ENCODE data around the gene GPR39. TPM values are rescaled to one million over a fixed set of nuclear protein-coding genes. Genes with fewer than 3 reads are reported as not detected.

The GPR39 gene
- total RNA-seq, 2 experiments from 2014 or later: 0.13 TPM; not detected in 1

- Histone ChIP-seq H4K20me1 (ENCODE audit: insufficient read depth, low read length) (no peaks in the 10 kb centered on the region), H2AFZ (ENCODE audit: low read length) (no peak overlapping the region), H3K4me1 (ENCODE audit: insufficient read depth, low read length, poor library complexity, severe bottlenecking) (no peaks in the 10 kb centered on the region), H3K9me2 (ENCODE audit: insufficient read depth, low read length) (no peaks in the 10 kb centered on the region), H3K4me3 (ENCODE audit: low read depth, low read length, poor library complexity, severe bottlenecking) (no peak overlapping the region), H3K27ac (ENCODE audit: low read depth, low read length, poor library complexity, severe bottlenecking) (no peak overlapping the region), H3K4me2 (ENCODE audit: low read length) (no peak overlapping the region), H3K79me2 (ENCODE audit: insufficient read depth, low read depth, low read length) (no peaks in the 10 kb centered on the region), H3K9me3 (ENCODE audit: low read length) (no peaks in the 10 kb centered on the region), H3K36me3 (ENCODE audit: insufficient read depth, low read length) (no peaks in the 10 kb centered on the region)
- ChIA-PET POLR2A (no interaction called here), CTCF (ENCODE audit: unreplicated experiment) (no interaction called here)
- DNase-seq (ENCODE audit: low spot score): no peak
- BruUV-seq (replicated peaks): no TSS peak
- intact Hi-C loops (cut with micrococcal nuclease; ENCODE audit: unreplicated experiment): no loop called here
- TF ChIP-seq CTCF (conservative IDR thresholded peaks at IDR 0.05; ENCODE audit: low read length): no peak
- TF ChIP-seq EZH2phosphoT487 (IDR thresholded peaks at IDR 0.05; ENCODE audit: borderline replicate concordance, low read depth, low read length): no peak
Observed at GRCh38 chr2:132482821-132483220, 66.2 kb downstream of the GPR39 start.

GRCh38 chr2:132484144-132484543, 67.5 kb downstream of the GPR39 start:
- Histone ChIP-seq H3K4me2 (ENCODE audit: low read length) (no peak overlapping the region), H3K4me1 (ENCODE audit: insufficient read depth, low read length, poor library complexity, severe bottlenecking) (no peaks in the 10 kb centered on the region), H3K79me2 (ENCODE audit: insufficient read depth, low read depth, low read length) (no peaks in the 10 kb centered on the region), H2AFZ (ENCODE audit: low read length) (no peak overlapping the region), H4K20me1 (ENCODE audit: insufficient read depth, low read length) (no peaks in the 10 kb centered on the region), H3K9me2 (ENCODE audit: insufficient read depth, low read length) (no peaks in the 10 kb centered on the region), H3K9me3 (ENCODE audit: low read length) (no peaks in the 10 kb centered on the region), H3K27ac (ENCODE audit: low read depth, low read length, poor library complexity, severe bottlenecking) (no peak overlapping the region), H3K36me3 (ENCODE audit: insufficient read depth, low read length) (no peaks in the 10 kb centered on the region), H3K4me3 (ENCODE audit: low read depth, low read length, poor library complexity, severe bottlenecking) (no peak overlapping the region)
- DNase-seq (ENCODE audit: low spot score): no peak
- intact Hi-C loops (cut with micrococcal nuclease; ENCODE audit: unreplicated experiment): no loop called here
- ChIA-PET POLR2A (no interaction called here), CTCF (ENCODE audit: unreplicated experiment) (no interaction called here)
- TF ChIP-seq EZH2phosphoT487 (IDR thresholded peaks at IDR 0.05; ENCODE audit: borderline replicate concordance, low read depth, low read length) (no peak), CTCF (conservative IDR thresholded peaks at IDR 0.05; ENCODE audit: low read length) (no peak)
- no TSS peak for BruUV-seq (replicated peaks)

- Histone ChIP-seq H3K27ac (ENCODE audit: low read depth, low read length, poor library complexity, severe bottlenecking) (no peak overlapping the region), H3K36me3 (ENCODE audit: insufficient read depth, low read length) (no peaks in the 10 kb centered on the region), H3K4me1 (ENCODE audit: insufficient read depth, low read length, poor library complexity, severe bottlenecking) (no peaks in the 10 kb centered on the region), H3K79me2 (ENCODE audit: insufficient read depth, low read depth, low read length) (no peaks in the 10 kb centered on the region), H3K4me2 (ENCODE audit: low read length) (no peak overlapping the region), H3K9me2 (ENCODE audit: insufficient read depth, low read length) (no peaks in the 10 kb centered on the region), H4K20me1 (ENCODE audit: insufficient read depth, low read length) (no peaks in the 10 kb centered on the region), H2AFZ (ENCODE audit: low read length) (no peak overlapping the region), H3K9me3 (ENCODE audit: low read length) (no peaks in the 10 kb centered on the region), H3K4me3 (ENCODE audit: low read depth, low read length, poor library complexity, severe bottlenecking) (no peak overlapping the region)
- TF ChIP-seq EZH2phosphoT487 (IDR thresholded peaks at IDR 0.05; ENCODE audit: borderline replicate concordance, low read depth, low read length) (no peak), CTCF (conservative IDR thresholded peaks at IDR 0.05; ENCODE audit: low read length) (no peak)
- no TSS peak for BruUV-seq (replicated peaks)
- ChIA-PET CTCF (ENCODE audit: unreplicated experiment) (no interaction called here), POLR2A (no interaction called here)
- no peak for DNase-seq (ENCODE audit: low spot score)
- intact Hi-C loops (cut with micrococcal nuclease; ENCODE audit: unreplicated experiment): no loop called here
Observed at GRCh38 chr2:132488491-132488890, 71.9 kb downstream of the GPR39 start.
